IMR-90 (cell line): ENCODE measurements around the gene ZFAND2B. TPM values are rescaled to one million over a fixed set of nuclear protein-coding genes. Genes with fewer than 3 reads are reported as not detected.

Source experiments
- ATAC-seq: fragments of 200-7000 bp; cut with Tn5 transposase; 2 replicates; pipeline ENCODE4 v1.9.1; 2020; ENCODE audit warnings: low read depth, mild to moderate bottlenecking, moderate library complexity
- BruUV-seq: library from RNA; stranded (reverse); fragments of 400-500 nt; replicated peaks from 2 replicates; lab custom pipeline; 2021; lab: Mats Ljungman, UMichigan
- CTCF ChIA-PET: fragments of 300-600 bp; formaldehyde crosslinking; extraction: SDS; loops from one replicate; lab custom pipeline; 2021; ENCODE audit warnings: antibody characterized with exemption; lab: Yijun Ruan, JAX
- POLR2A ChIA-PET: fragments of 300-600 bp; sonication (Branson Sonifier 250); formaldehyde crosslinking; loops from one replicate; lab custom pipeline; 2022; ENCODE audit warnings: antibody characterized with exemption; ENCODE audit not compliant: unreplicated experiment; lab: Charles Lee
- DNase-seq: peaks from one replicate; pipeline ENCODE4 v3.0.0; 2013
- H2AFZ ChIP-seq: replicated peaks from 2 replicates; pipeline ENCODE3; 2013; ENCODE audit warnings: low read length, mild to moderate bottlenecking; ENCODE audit not compliant: poor library complexity
- H2AK5ac ChIP-seq: 2 replicates; pipeline ENCODE4 v1.6.1; 2013; ENCODE audit warnings: low read depth, low read length, inconsistent platforms
- H2AK9ac ChIP-seq: replicated peaks from 2 replicates; pipeline ENCODE3; 2013; ENCODE audit warnings: mild to moderate bottlenecking, low read depth, low read length, moderate library complexity; ENCODE audit not compliant: poor library complexity
- H2BK120ac ChIP-seq: 2 replicates; pipeline ENCODE4 v1.6.1; 2013; ENCODE audit warnings: low read depth, low read length, inconsistent platforms
- H2BK15ac ChIP-seq: 3 replicates; pipeline ENCODE4 v1.6.1; 2013; ENCODE audit warnings: low read depth, low read length, inconsistent platforms
- H2BK20ac ChIP-seq: 2 replicates; pipeline ENCODE4 v1.6.1; 2013; ENCODE audit warnings: low read depth, mild to moderate bottlenecking, inconsistent platforms, low read length, moderate library complexity
- H2BK5ac ChIP-seq: 2 replicates; pipeline ENCODE4 v1.6.1; 2013; ENCODE audit warnings: mild to moderate bottlenecking, low read depth, low read length, inconsistent platforms; ENCODE audit not compliant: poor library complexity, severe bottlenecking
- H3K14ac ChIP-seq: replicated peaks from 2 replicates; pipeline ENCODE4 v1.6.1; 2013; ENCODE audit warnings: low read depth, low read length, inconsistent platforms
- H3K18ac ChIP-seq: 2 replicates; pipeline ENCODE4 v1.6.1; 2013; ENCODE audit warnings: low read depth, low read length, control low read depth
- H3K23ac ChIP-seq: 2 replicates; pipeline ENCODE4 v1.6.1; 2013; ENCODE audit warnings: low read depth, low read length, inconsistent platforms
- H3K27ac ChIP-seq: 2 replicates; pipeline ENCODE4 v1.5.1; 2013; ENCODE audit warnings: mild to moderate bottlenecking, control low read depth, low read length; ENCODE audit not compliant: insufficient read depth
- H3K27me3 ChIP-seq: 2 replicates; pipeline ENCODE4 v1.6.1; 2013; ENCODE audit warnings: low read length; ENCODE audit not compliant: control insufficient read depth, insufficient read depth
- H3K36me3 ChIP-seq: 2 replicates; pipeline ENCODE4 v1.6.1; 2013; ENCODE audit warnings: low read length, mixed read lengths; ENCODE audit not compliant: control insufficient read depth, insufficient read depth
- H3K4ac ChIP-seq: 2 replicates; pipeline ENCODE4 v1.6.1; 2013; ENCODE audit warnings: low read depth, low read length, inconsistent platforms
- H3K4me1 ChIP-seq: 2 replicates; pipeline ENCODE4 v1.6.1; 2013; ENCODE audit warnings: low read length, mixed read lengths; ENCODE audit not compliant: control insufficient read depth, insufficient read depth
- H3K4me2 ChIP-seq: 2 replicates; pipeline ENCODE4 v1.6.1; 2013; ENCODE audit warnings: low read depth, mild to moderate bottlenecking, control low read depth, low read length, moderate library complexity
- H3K4me3 ChIP-seq: 2 replicates; pipeline ENCODE4 v1.5.1; 2013; ENCODE audit warnings: low read depth, mild to moderate bottlenecking, control low read depth, low read length, moderate library complexity; ENCODE audit not compliant: insufficient read depth
- H3K56ac ChIP-seq: 2 replicates; pipeline ENCODE4 v1.6.1; 2013; ENCODE audit warnings: low read length, inconsistent platforms; ENCODE audit not compliant: insufficient read depth; ENCODE audit errors: extremely low read depth
- H3K79me1 ChIP-seq, 2 experiments: 2 replicates each; pipeline ENCODE4 v1.6.1; 2013; ENCODE audit warnings: low read length in 2 of 2, inconsistent platforms in 1 of 2, low read depth in 1 of 2
- H3K9ac ChIP-seq: 2 replicates; pipeline ENCODE4 v1.6.1; 2013; ENCODE audit warnings: low read depth, low read length, control low read depth
- H3K9me1 ChIP-seq: 2 replicates; pipeline ENCODE4 v1.6.1; 2013; ENCODE audit warnings: low read length, inconsistent platforms; ENCODE audit not compliant: insufficient read depth
- H3K9me3 ChIP-seq: 2 replicates; pipeline ENCODE4 v1.6.1; 2013; ENCODE audit warnings: low read length; ENCODE audit not compliant: control insufficient read depth, insufficient read depth
- H4K20me1 ChIP-seq: 2 replicates; pipeline ENCODE4 v1.6.1; 2013; ENCODE audit warnings: low read length, inconsistent platforms; ENCODE audit not compliant: insufficient read depth
- H4K5ac ChIP-seq: 2 replicates; pipeline ENCODE4 v1.6.1; 2013; ENCODE audit warnings: mild to moderate bottlenecking, low read depth, low read length, control low read depth
- H4K8ac ChIP-seq, 2 experiments: 2 replicates each; pipeline ENCODE4 v1.6.1; 2013; ENCODE audit warnings: low read depth in 2 of 2, low read length in 2 of 2, control low read depth in 1 of 2, inconsistent platforms in 1 of 2
- H4K91ac ChIP-seq: 2 replicates; pipeline ENCODE4 v1.6.1; 2013; ENCODE audit warnings: low read depth, low read length, inconsistent platforms; ENCODE audit not compliant: insufficient read depth
- FOS ChIP-seq: fragments of 150-350 bp; IDR thresholded peaks from 2 replicates; pipeline ENCODE4 v1.6.1; 2016; ENCODE audit warnings: low read depth, low read length
- MAFK ChIP-seq: IDR thresholded peaks from 2 replicates; pipeline ENCODE4 v1.6.1; 2012; ENCODE audit warnings: low read depth, low read length, improper control_type of control experiment
- NFE2L2 ChIP-seq: fragments of 150-350 bp; IDR thresholded peaks from 2 replicates; pipeline ENCODE4 v1.6.1; 2016; ENCODE audit warnings: low read depth, mild to moderate bottlenecking, low read length
- SMC3 ChIP-seq: fragments of 150-350 bp; IDR thresholded peaks from 2 replicates; pipeline ENCODE4 v1.6.1; 2016; ENCODE audit warnings: low read depth, mild to moderate bottlenecking, antibody characterized with exemption, low read length, moderate library complexity
- WGBS, 2 experiments: methylation state at CpG; one replicate each; pipeline versions ENCODE4 v1.1.5 to v1.1.7; 2013; ENCODE audit warnings: missing lambda C conversion rate in 2 of 2; ENCODE audit not compliant: insufficient read length in 1 of 2; ENCODE audit errors: extremely low coverage in 2 of 2; 5-methylcytosine and 5-hydroxymethylcytosine counted together
- dilution Hi-C: fragments of 300-500 bp; cut with HindIII; formaldehyde crosslinking; loops from one replicate; pipeline ENCODE4 v1.14.3; 2018; ENCODE audit warnings: low sequenced_read_pairs; ENCODE audit not compliant: unreplicated experiment
- in situ Hi-C: fragments of 300-500 bp; cut with MboI; formaldehyde crosslinking; loops from 3 replicates; pipeline ENCODE4 v1.14.3; 2019; ENCODE audit warnings: low sequenced_read_pairs, inconsistent platforms, mixed read lengths
- intact Hi-C: fragments of 100-400 bp; cut with micrococcal nuclease; formaldehyde crosslinking; loops from 2 replicates; pipeline ENCODE4 v1.10.0; 2022
- polyA plus RNA-seq, 3 experiments: library from polyadenylated mRNA; depleted of rRNA; stranded (reverse); fragments of >200 nt; gene quantifications; 2 replicates each; pipeline ENCODE4 v1.2.3, GENCODE V29; 2012; ENCODE audit warnings: low replicate concordance in 1 of 3
- total RNA-seq: library from RNA; depleted of rRNA; stranded (reverse); fragments of >200 nt; gene quantifications from 2 replicates; pipeline ENCODE4 v1.2.3, GENCODE V29; 2012

ZFAND2B gene
- total and polyA plus RNA-seq, 2 of the 4 experiments (the other 2 are of a cell fraction): 25.5 to 38.3 TPM

GRCh38 chr2:219223831-219224610, 17.4 kb downstream of the ZFAND2B start:
- Histone ChIP-seq H4K8ac (no peak overlapping the region), H3K18ac (no peak overlapping the region), H4K5ac (no peak overlapping the region), H2BK120ac (no peak overlapping the region), H3K27me3 (no peaks in the 10 kb centered on the region), H2AK9ac (no peak overlapping the region), H2AFZ (no peak overlapping the region), H3K9me3 (no peaks in the 10 kb centered on the region), H3K4me1 (peaks cover 11% of the 10 kb centered on the region), H3K56ac (no peak overlapping the region), H2BK5ac (no peak overlapping the region), H3K27ac (no peak overlapping the region), H3K4me3 (no peak overlapping the region), H3K9me1 (peaks cover 8% of the 10 kb centered on the region; the same call in 1 of the 2 replicates), H2AK5ac (no peak overlapping the region), H3K36me3 (peaks cover 57% of the 10 kb centered on the region), H2BK15ac (no peak overlapping the region), H3K4me2 (no peak overlapping the region), H3K79me1 (peaks cover 23 to 35% of the 10 kb centered on the region in 2 experiments), H4K91ac (no peak overlapping the region), H3K23ac (no peak overlapping the region), H3K14ac (no peak overlapping the region), H4K20me1 (no peaks in the 10 kb centered on the region; the same call in 1 of the 2 replicates), H3K9ac (no peak overlapping the region), H3K4ac (no peak overlapping the region), H2BK20ac (no peak overlapping the region)
- TF ChIP-seq SMC3 (no peak), FOS (no peak), MAFK (no peak), NFE2L2 (no peak)
- POLR2A ChIA-PET: no interaction called here
- dilution Hi-C loops: no loop called here
- intact Hi-C loops: no loop called here
- ATAC-seq (no peak), DNase-seq (no peak)
- in situ Hi-C loops: no loop called here
- CTCF ChIA-PET: no interaction called here
- BruUV-seq: no TSS peak
- WGBS, 2 experiments: 93% methylated on average over 24 of the region's 31 CpGs; no CpG with 5 or more reads in 1 of the 2 experiments
